Stimulated activated CD4-positive, alpha-beta T cell treated with anti-CD3 and anti-CD28 coated beads, Interleukin-1b, Interleukin-23, amount 100 ng/mL, for 48 hours (primary cell): ENCODE data around the gene PDIA5.

ENCODE experiments used
- DNase-seq: peaks from one replicate; pipeline ENCODE4 v3.0.0-alpha.2; 2020

PDIA5 gene

DNA sequence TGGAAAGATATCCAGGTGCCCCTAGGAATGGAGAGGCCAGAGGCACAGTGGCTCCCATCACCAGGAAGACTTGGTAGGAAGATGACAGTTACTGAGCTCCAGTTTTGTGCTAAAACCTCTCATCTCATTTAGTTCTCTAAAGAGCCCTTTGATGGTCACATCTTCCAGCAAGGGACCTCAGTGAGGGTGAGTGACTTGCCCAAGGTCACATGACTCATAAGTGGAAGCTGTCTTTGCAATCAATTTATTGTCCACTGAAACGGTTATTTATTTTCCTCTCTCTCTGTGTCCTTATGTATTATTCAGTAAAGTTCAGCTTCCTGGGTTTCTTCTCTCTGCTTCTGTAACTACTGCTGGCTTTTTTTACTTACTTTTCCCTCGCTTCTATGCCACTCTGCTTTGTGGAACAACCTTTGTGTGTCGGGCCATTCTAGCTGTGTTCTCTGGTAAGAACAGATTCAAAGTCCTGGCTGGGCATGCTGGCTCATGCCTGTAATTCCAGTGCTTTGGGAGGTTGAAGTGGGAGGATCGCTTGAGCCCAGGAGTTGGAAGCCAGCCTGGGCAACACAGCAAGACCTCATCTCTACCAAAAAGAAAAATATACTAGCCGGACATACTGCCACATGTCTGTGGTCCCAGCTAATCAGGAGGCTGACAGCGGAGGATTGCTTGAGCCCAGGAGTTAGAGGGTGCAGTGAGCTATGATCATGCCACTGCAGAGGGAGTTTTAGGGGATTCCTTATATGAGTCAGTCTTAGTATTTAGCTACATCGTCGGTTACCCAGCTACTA is 55.9 kb downstream of the PDIA5 start:
- no peak for DNase-seq

DNA sequence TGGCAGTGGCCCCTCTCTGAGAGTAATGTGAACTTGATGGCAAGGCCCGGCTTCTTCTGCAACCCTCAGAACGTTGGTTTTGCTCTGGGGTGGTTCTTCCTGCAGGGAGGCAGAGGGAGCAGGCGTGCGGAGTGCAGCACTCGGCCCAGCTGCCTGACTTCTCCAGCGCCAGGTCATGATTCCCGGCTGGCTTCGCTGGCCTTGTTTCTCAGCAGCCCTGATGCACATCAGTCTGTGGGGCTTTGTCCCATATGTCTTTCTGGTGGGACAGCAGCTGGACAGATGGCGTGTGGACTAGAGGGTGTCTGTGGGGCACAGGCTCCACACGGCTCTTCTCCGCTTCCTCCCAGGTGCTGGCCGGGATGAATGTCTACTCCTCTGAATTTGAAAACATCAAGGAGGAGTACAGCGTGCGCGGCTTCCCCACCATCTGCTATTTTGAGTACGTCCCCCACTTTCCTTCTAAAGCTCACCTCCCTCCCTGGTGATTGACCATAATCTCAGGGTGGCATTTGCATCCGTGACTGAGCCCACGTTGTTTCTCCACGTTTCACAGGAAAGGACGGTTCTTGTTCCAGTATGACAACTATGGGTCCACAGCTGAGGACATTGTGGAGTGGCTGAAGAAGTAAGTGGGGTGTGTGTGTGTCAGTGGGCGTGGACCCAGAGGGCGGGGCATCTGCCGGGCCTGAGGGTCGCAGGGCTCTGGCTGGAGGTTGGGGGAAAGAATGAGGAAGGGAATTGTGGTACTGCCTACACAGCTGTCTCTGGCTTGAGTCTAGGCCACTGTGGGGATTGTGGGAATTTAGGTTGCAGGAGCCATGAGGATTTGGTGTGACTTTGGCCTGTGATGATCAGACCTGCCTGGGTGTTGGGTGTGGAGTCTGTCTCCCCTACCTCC is 57.1 kb downstream of the PDIA5 start:
- no peak for DNase-seq

DNA sequence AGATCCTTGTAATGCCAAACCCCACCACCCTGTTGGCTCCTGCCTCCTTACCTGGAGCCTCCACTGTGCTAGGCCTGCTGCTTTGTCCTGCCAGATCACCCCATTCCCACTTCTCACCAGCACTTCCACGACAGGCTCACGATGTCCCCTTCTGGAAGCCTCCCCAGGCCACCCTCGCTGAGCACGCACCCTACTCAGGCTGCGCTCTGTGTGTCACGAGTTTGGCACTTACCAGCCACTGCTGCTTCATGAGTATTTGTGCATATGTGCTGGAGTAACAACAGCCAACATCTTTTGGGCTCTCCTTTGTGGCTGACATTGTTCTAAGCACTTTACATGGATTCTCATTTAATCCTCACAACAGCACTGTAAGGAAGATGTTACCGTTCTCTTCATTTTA is 58.1 kb downstream of the PDIA5 start:
- DNase-seq, result no peak

DNA sequence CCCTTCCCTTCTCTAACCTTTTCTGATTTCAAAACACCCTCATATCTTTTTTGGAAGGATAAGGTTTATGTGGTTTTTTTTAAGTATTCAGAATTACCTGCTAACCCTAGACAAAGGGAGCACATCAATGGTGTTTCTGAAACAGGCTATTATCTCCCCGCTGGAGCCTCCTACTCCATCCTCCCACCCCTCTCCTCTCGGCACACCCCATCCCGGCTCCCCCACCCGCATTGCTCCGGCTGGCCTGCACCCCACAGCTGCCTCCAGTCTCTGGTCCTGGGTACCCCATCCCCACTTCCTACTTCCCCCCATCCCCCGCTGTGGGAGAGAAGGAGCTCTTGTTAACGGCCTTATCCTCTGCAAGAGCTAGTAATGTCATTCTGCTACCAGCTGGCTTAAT is 59.2 kb downstream of the PDIA5 start:
- no peak for DNase-seq

DNA sequence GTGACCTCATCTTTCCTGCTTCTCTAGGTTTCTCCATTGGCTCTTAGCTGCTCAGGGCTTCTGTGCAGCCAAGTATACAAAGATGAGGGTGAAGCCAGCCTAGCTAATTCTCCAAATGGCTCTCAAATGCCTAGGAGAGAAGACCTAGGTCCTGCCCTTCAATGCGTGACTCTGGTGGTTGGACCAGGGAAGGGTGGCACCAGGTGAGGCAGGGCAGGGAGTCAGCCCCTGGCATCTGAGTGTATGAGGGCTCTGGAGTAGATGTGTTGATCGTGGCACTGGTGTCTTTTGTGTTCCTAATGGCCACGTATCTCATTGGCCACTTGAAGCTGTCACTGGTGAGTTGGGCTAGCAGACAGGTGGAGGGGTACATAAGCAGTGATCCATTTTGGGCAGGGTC is 59.8 kb downstream of the PDIA5 start:
- no peak for DNase-seq

DNA sequence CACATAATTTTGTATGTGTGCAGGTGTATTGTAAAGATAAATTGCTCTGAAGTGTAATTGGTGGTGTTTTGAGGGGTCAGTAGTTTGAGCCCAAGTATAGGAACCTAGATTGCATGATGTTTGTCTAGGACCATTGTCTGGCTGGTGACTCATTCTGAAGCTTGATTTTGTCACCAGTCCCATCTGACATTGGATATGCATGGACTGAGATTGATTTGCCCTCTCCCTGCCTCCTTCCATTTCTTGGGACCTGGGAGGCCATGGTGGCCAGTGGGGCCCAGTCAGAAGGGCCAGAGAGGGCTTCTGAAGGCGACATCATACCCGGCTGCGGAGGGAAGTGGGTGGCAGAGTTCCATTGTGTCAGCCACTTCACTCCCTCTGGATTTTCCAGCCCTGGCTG is 62.3 kb downstream of the PDIA5 start:
- no peak for DNase-seq

DNA sequence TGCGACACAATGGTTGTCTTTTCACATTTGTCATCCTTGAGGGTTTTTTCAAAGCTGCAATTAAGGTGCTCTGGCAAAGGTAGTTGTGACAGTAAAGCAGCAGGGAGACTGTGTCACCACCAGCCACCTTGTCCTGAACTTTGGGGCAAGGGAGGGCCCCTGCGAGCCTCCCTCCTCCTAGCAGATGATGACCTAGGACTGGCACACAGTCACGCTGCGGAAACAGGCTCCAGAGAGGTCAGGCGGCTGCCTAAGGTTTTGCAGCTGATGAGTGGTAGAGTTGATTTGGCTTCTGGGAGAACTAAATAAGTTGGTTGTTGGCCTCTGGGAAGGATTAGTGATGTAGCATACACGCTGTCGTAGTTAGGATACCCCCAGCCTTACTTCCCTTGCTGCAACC is 62.7 kb downstream of the PDIA5 start:
- DNase-seq, result no peak

DNA sequence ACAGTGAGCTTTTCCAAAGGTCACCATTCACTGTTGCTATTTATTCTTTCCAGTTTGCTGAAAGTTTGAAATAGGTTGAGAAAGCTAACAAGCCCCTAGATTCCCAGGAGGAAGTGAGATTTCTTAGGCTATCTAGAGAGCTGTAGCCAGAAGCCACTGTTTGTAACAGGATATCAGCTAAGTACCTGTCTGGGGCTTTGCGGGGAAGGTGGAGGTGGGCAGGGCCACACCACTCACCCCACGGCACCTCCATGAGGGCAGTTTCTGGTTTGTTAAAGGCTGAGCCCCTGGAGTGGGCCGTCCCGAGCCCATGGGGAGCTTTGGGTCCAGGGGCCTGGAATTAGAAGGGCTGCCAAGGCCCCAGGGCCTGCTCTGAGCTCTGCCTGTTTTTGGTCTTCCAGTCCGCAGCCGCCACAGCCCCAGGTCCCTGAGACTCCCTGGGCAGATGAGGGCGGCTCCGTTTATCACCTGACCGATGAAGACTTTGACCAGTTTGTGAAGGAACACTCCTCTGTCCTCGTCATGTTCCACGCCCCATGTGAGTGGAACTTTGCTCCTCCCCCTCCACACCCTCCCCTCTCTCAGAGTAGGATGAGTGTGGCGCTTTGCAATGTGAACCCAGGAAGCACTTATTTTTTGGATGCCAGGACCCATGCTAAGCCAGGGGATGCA is 63.4 kb downstream of the PDIA5 start:
- DNase-seq, result no peak

DNA sequence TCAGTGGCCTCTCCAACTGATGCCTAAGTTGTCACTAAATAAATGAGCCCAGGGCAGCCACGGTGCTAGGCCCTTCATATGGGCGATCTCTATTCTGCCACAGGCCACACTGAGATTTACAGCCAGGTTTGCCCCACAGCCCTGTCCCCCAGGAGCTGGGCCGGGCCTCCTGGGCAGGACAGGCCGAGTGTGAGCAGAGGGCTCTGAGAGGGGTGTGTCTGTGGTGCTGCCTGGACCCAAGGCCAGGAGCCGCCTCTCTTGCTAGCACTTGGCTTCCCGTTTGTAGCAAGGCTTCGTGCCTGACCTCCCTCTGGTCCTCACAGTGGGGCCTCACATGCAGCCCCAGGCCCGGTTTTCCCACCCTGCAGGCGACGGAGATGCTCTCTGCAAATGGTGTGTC is 67.8 kb downstream of the PDIA5 start:
- DNase-seq, result no peak

DNA sequence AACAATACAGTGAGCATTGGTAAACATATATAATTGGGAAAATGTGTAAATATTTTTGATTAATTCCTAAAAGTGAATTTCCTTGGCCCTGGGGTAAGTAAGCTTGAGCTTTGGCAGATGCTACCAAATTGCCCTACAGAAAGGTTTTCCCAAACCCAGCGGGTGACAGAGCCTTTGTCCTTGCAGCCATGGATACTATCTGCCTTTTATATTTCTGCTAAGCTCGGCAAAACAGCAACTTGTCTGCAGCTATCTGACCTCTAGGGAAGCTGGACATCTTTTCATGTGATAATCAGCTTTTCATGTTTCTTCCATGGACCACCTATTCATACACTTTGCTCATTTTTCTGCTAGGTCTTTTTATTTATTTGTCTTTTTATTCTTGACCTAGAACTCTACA is 70.2 kb downstream of the PDIA5 start:
- no peak for DNase-seq

DNA sequence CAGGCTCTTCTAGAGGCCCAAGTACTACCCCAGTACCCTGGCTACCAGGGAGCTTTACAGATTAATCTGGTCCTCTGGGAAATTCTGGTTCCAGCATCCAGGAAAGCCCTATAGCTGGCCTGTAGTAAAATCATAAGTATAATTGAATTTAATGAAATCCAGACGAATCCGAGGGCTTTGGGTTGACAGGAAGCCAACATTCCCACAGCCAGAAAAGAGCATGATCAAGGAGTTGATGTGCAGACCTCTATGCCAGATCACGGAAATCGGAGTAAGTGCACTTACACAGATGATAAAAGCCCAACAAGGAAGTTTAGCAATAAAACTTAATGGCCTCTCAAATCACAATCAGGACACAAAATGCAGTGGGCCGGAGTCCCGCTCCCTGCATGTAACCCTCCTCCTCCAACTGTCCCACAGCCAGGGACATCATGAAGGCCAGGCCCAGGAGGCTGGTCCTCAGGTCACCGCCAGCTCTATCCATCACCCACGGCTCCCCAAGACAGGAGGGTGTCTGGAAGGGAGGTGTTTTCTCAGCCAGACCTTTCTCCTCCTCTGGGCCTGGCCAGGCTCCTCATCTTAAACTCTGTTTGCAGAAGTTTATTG is 72.1 kb downstream of the PDIA5 start:
- no peak for DNase-seq

DNA sequence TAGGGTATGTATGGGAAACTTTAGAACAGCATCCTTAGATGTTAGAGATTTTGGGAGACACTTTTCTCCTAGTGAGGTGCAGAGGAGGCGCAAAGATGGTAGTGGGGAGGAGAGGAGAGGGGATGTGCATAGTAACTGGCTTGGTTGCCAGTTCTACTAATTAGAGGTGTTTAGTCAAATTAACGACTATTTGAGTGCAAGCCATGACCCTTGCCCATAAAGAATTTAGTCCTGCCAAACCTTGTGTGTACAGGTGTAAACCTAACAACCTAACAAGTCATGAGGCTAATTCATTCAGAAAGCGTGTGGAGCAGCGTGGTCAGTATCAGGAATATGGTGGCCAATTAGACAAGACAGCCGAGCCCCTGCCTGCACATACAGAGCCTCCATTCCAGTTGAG is 72.7 kb downstream of the PDIA5 start:
- no peak for DNase-seq

DNA sequence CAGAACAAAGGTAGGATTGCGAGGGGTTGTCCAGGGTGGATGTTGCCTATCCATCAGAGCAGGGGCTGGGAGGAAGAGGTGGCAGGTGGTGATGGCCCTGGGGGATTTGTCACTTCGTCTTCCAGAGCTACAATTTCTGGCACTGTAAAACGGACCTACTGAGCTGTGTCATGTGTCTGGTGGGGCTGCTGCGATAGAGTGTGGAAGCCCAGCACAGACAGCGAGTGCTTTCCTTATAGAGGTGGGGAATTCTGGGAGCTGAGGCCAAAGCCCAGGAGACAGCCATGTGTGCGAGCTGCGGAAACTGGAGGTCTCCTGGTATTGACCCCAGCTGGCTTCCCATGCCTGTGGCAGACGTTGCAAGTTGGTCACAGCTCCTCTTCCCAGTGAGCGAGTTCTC is 73.7 kb downstream of the PDIA5 start:
- no peak for DNase-seq

DNA sequence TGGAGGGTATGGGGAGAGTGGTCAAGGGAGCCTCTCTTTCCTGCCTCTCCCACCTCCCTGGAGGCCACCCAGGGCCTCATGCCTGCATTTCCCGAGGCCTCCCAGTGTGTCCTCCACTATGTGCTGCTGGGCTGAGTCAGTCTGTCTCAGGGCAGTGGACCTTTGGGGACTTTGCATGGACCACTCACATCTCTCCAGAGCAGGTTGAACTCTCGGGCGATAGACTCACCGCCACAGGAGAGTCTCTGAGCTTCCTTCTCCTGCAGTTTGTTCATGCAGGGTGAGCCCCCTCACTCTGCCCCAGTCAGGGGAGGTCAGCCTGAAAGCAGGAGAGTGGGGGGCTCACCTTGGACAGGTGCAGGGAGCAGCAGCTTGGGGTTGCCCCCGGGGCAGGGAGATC is 74.5 kb downstream of the PDIA5 start:
- no peak for DNase-seq

DNA sequence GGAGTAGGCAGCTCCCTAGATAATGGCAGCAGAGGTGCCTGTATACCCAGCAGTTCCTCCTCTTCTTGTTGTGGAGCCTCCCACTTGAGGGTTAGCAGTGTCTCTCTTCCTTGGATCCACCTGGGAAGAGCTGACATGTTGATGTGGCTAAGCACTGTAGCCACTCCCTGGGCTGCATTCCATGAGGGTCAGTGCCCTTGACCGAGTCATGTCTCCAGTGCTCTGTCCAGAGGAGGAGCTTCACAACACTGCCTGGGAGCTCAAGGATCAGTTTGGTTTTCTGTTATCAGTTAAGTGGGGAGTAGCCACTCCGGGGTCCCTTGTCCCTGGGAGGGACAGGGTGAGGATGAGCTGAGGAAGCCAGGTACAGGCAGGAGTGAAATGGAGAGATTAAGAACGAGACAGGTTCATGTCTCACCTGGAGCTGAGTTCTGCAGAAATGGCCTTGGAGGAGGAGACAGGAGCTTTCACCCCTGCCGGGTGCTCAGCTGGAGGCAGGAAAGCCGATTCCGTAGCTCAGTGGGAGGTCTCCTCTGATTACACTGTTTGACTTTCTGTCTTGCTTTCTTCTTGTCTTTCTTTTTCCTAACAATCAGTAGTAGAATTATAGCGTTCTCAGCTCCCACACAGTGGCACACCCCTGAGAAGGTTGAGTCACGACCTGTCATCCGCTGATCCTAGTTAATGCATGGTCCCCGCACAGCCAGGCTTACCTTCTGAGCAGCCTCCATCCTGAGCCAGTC is 77.0 kb downstream of the PDIA5 start:
- no peak for DNase-seq

DNA sequence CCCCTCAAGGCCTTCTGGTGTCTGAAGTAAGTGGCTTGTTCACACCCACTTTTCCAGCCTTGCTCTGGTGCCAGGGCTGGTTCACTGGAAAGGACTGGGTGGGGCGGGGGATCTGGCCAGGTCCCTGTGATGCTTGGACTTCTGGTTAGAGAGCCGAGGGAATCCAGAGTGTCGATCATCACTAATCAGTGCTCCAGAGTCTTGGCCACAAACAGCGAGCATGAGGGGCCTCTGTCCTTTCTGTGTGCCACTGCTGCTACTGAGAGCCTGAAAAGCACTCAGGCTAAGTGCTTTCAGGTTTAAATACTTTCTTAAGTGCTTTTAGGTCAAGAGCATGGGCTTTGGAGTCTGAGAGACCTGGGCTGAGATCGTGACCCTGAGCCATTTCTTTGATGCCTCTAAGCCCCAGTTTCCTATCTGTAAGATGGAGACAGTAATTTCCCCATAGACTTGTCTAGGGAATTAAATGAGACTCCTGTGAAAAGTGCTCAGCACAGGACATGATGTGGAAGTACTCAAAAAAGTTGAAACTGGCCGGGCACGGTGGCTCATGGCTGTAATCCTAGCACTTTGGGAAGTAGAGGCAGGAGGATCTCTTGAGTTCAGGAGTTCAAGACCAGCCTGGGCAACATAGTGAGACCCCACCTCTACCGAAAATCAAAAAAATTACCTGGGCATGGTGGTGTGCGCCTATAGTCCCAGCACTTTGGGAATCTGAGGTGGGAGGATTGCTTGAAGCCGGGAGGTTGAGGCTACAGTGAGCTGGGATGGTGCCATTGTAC is 81.1 kb downstream of the PDIA5 start:
- DNase-seq, result no peak

DNA sequence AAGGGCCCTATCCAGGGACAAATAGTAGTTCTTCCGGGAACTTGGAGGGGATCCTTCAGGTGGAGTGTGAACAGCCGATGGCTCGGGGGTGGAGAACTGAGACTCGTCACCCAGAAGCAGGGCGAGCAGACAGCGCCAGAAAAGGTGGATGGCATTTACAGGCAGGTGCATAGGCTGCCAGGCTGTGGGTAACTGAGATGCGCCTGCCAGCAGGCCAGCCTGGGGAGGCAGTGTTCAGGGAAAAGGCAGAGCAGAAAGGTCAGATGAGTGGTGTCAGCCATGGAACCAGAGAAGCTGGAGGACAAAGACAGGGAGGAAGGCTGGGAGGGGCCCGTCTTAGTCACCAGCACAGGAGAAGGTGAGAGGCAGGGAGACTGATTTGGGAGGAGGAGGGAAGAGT is 81.9 kb downstream of the PDIA5 start:
- no peak for DNase-seq

DNA sequence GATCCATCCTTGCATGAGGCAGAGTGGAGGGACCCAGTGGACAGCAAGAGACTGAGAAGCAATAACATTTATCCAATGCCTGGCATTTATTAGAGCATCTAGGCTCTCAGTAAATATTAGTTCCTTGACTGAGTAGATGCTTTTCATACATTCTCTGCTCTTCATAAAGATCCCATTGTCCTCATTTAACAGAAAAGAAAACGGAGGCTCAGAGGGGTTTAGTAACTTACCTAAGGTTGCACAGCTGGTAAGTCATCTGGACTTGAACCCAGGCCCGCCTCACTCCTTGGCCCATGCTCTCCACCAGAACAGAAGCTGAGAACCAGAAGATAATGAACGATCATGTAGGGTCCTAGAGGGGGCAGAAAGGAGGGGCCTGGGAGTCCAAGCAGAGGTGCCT is 82.7 kb downstream of the PDIA5 start:
- no peak for DNase-seq

DNA sequence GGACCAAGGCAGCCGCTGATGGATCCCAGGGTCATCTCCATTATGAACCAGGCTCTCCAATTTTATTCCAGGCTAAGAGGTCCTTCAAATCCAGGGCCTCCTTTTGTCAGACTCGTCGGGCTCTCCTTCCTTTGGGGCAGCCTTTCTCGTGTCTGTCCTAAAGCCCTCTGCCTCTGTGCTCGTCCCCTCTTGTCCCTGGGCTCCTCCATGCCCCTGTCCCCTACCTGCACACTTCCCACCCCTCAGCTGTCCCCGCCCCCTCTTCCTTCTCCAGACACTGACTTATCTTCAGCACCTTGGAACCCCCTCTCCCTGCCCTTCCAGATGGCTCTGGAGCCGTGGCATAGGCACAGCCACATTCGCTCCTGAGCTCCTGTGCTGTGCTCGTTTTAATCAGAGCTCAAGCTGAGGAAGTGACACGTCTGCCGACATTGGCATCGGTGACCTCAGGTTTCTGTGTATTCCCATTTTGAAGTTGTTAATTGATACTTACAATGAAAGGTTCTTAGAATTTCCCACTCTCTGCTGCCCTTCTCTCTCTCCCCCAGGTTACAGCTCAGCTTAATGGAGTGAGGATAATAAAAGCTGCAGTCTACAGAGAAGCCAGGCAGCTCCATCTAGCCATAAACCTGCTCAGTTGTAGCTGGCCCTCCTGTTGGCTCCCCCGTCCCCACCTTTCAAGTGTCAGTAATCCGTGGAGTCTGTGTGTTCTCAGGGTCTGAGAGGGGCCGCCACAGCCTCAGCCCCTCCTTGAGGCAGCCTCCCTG is 83.8 kb downstream of the PDIA5 start:
- no peak for DNase-seq

DNA sequence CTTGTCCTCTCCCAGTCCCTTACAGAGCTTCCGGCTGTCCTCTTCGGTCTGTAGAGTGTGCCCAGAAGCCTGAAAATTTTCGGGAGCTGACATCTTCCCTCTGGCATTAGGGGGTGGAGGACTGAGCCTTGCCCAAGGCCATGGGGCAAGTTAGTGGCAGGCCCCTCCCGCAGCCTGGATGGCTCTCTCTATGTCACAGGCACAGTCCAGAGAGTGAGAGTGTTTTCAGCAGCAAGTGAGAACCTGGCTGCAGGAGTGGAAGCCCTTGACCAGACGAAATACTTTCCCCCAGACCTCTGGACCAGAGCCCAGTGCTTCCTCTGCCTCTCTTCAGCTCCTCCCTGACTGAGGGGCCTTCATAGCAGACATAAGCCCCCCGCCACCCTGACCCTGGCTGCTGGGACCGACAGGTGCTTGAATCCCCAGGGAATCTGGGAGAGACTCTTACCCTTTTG is 84.5 kb downstream of the PDIA5 start:
- no peak for DNase-seq
